ENCODE measurements around the gene PUS7L.

DNA sequence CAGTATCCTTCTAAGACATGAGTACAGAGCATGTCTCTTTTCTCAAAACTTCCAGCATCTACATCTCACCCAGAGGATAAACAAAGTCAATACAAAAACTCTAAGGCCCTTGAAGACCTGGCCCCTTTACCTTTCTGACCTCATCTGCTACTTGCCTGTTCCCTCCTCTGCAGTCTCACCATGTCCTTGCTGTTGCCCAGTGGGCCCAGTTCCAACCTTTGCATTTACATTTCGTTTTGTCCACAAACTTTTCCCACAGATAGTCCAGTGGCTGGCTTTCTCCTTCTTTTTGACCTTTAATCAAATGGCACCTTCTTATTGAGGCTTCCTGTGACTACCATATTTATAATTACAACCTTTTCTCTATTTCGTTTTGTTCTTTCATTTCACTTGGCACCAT lies 1.8 kb upstream of the PUS7L start:
- TF ChIP-seq, protein P1, sequence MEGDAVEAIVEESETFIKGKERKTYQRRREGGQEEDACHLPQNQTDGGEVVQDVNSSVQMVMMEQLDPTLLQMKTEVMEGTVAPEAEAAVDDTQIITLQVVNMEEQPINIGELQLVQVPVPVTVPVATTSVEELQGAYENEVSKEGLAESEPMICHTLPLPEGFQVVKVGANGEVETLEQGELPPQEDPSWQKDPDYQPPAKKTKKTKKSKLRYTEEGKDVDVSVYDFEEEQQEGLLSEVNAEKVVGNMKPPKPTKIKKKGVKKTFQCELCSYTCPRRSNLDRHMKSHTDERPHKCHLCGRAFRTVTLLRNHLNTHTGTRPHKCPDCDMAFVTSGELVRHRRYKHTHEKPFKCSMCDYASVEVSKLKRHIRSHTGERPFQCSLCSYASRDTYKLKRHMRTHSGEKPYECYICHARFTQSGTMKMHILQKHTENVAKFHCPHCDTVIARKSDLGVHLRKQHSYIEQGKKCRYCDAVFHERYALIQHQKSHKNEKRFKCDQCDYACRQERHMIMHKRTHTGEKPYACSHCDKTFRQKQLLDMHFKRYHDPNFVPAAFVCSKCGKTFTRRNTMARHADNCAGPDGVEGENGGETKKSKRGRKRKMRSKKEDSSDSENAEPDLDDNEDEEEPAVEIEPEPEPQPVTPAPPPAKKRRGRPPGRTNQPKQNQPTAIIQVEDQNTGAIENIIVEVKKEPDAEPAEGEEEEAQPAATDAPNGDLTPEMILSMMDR (IDR thresholded peaks at IDR 0.05), result no peak
- TF ChIP-seq POLR2A (IDR thresholded peaks at IDR 0.05; ENCODE audit: low read depth), result no peak

All from esophagus muscularis mucosa (tissue), 3 donors.